IMR-90 (cell line): Measurements from ENCODE around the gene MAGI2. TPM values are rescaled to one million over a fixed set of nuclear protein-coding genes. Genes with fewer than 3 reads are reported as not detected.

Experiments used
- ATAC-seq: fragments of 200-7000 bp; cut with Tn5 transposase; 2 replicates; pipeline ENCODE4 v1.9.1; 2020; ENCODE audit warnings: low read depth, mild to moderate bottlenecking, moderate library complexity
- BruUV-seq: library from RNA; stranded (reverse); fragments of 400-500 nt; replicated peaks from 2 replicates; lab custom pipeline; 2021; lab: Mats Ljungman, UMichigan
- CTCF ChIA-PET: fragments of 300-600 bp; formaldehyde crosslinking; extraction: SDS; loops from one replicate; lab custom pipeline; 2021; ENCODE audit warnings: antibody characterized with exemption; lab: Yijun Ruan, JAX
- POLR2A ChIA-PET: fragments of 300-600 bp; sonication (Branson Sonifier 250); formaldehyde crosslinking; loops from one replicate; lab custom pipeline; 2022; ENCODE audit warnings: antibody characterized with exemption; ENCODE audit not compliant: unreplicated experiment; lab: Charles Lee
- DNase-seq: peaks from one replicate; pipeline ENCODE4 v3.0.0; 2013
- H2AFZ ChIP-seq: replicated peaks from 2 replicates; pipeline ENCODE3; 2013; ENCODE audit warnings: low read length, mild to moderate bottlenecking; ENCODE audit not compliant: poor library complexity
- H2AK5ac ChIP-seq: 2 replicates; pipeline ENCODE4 v1.6.1; 2013; ENCODE audit warnings: low read depth, low read length, inconsistent platforms
- H2AK9ac ChIP-seq: replicated peaks from 2 replicates; pipeline ENCODE3; 2013; ENCODE audit warnings: mild to moderate bottlenecking, low read depth, low read length, moderate library complexity; ENCODE audit not compliant: poor library complexity
- H2BK120ac ChIP-seq: 2 replicates; pipeline ENCODE4 v1.6.1; 2013; ENCODE audit warnings: low read depth, low read length, inconsistent platforms
- H2BK15ac ChIP-seq: 3 replicates; pipeline ENCODE4 v1.6.1; 2013; ENCODE audit warnings: low read depth, low read length, inconsistent platforms
- H2BK20ac ChIP-seq: 2 replicates; pipeline ENCODE4 v1.6.1; 2013; ENCODE audit warnings: low read depth, mild to moderate bottlenecking, inconsistent platforms, low read length, moderate library complexity
- H2BK5ac ChIP-seq: 2 replicates; pipeline ENCODE4 v1.6.1; 2013; ENCODE audit warnings: mild to moderate bottlenecking, low read depth, low read length, inconsistent platforms; ENCODE audit not compliant: poor library complexity, severe bottlenecking
- H3K14ac ChIP-seq: replicated peaks from 2 replicates; pipeline ENCODE4 v1.6.1; 2013; ENCODE audit warnings: low read depth, low read length, inconsistent platforms
- H3K18ac ChIP-seq: 2 replicates; pipeline ENCODE4 v1.6.1; 2013; ENCODE audit warnings: low read depth, low read length, control low read depth
- H3K23ac ChIP-seq: 2 replicates; pipeline ENCODE4 v1.6.1; 2013; ENCODE audit warnings: low read depth, low read length, inconsistent platforms
- H3K27ac ChIP-seq: 2 replicates; pipeline ENCODE4 v1.5.1; 2013; ENCODE audit warnings: mild to moderate bottlenecking, control low read depth, low read length; ENCODE audit not compliant: insufficient read depth
- H3K27me3 ChIP-seq: 2 replicates; pipeline ENCODE4 v1.6.1; 2013; ENCODE audit warnings: low read length; ENCODE audit not compliant: control insufficient read depth, insufficient read depth
- H3K36me3 ChIP-seq: 2 replicates; pipeline ENCODE4 v1.6.1; 2013; ENCODE audit warnings: low read length, mixed read lengths; ENCODE audit not compliant: control insufficient read depth, insufficient read depth
- H3K4ac ChIP-seq: 2 replicates; pipeline ENCODE4 v1.6.1; 2013; ENCODE audit warnings: low read depth, low read length, inconsistent platforms
- H3K4me1 ChIP-seq: 2 replicates; pipeline ENCODE4 v1.6.1; 2013; ENCODE audit warnings: low read length, mixed read lengths; ENCODE audit not compliant: control insufficient read depth, insufficient read depth
- H3K4me2 ChIP-seq: 2 replicates; pipeline ENCODE4 v1.6.1; 2013; ENCODE audit warnings: low read depth, mild to moderate bottlenecking, control low read depth, low read length, moderate library complexity
- H3K4me3 ChIP-seq: 2 replicates; pipeline ENCODE4 v1.5.1; 2013; ENCODE audit warnings: low read depth, mild to moderate bottlenecking, control low read depth, low read length, moderate library complexity; ENCODE audit not compliant: insufficient read depth
- H3K56ac ChIP-seq: 2 replicates; pipeline ENCODE4 v1.6.1; 2013; ENCODE audit warnings: low read length, inconsistent platforms; ENCODE audit not compliant: insufficient read depth; ENCODE audit errors: extremely low read depth
- H3K79me1 ChIP-seq, 2 experiments: 2 replicates each; pipeline ENCODE4 v1.6.1; 2013; ENCODE audit warnings: low read length in 2 of 2, inconsistent platforms in 1 of 2, low read depth in 1 of 2
- H3K9ac ChIP-seq: 2 replicates; pipeline ENCODE4 v1.6.1; 2013; ENCODE audit warnings: low read depth, low read length, control low read depth
- H3K9me1 ChIP-seq: 2 replicates; pipeline ENCODE4 v1.6.1; 2013; ENCODE audit warnings: low read length, inconsistent platforms; ENCODE audit not compliant: insufficient read depth
- H3K9me3 ChIP-seq: 2 replicates; pipeline ENCODE4 v1.6.1; 2013; ENCODE audit warnings: low read length; ENCODE audit not compliant: control insufficient read depth, insufficient read depth
- H4K20me1 ChIP-seq: 2 replicates; pipeline ENCODE4 v1.6.1; 2013; ENCODE audit warnings: low read length, inconsistent platforms; ENCODE audit not compliant: insufficient read depth
- H4K5ac ChIP-seq: 2 replicates; pipeline ENCODE4 v1.6.1; 2013; ENCODE audit warnings: mild to moderate bottlenecking, low read depth, low read length, control low read depth
- H4K8ac ChIP-seq, 2 experiments: 2 replicates each; pipeline ENCODE4 v1.6.1; 2013; ENCODE audit warnings: low read depth in 2 of 2, low read length in 2 of 2, control low read depth in 1 of 2, inconsistent platforms in 1 of 2
- H4K91ac ChIP-seq: 2 replicates; pipeline ENCODE4 v1.6.1; 2013; ENCODE audit warnings: low read depth, low read length, inconsistent platforms; ENCODE audit not compliant: insufficient read depth
- CEBPB ChIP-seq: IDR thresholded peaks from 2 replicates; pipeline ENCODE4 v1.6.1; 2012; ENCODE audit warnings: low read depth, low read length, improper control_type of control experiment
- FOS ChIP-seq: fragments of 150-350 bp; IDR thresholded peaks from 2 replicates; pipeline ENCODE4 v1.6.1; 2016; ENCODE audit warnings: low read depth, low read length
- MXI1 ChIP-seq: IDR thresholded peaks from 2 replicates; pipeline ENCODE4 v1.6.1; 2012; ENCODE audit warnings: low read depth, mild to moderate bottlenecking, low read length, moderate library complexity, borderline replicate concordance
- RFX5 ChIP-seq: IDR thresholded peaks from 2 replicates; pipeline ENCODE4 v1.8.0; 2012; ENCODE audit warnings: low read depth, mild to moderate bottlenecking, low read length, moderate library complexity
- WGBS, 2 experiments: methylation state at CpG; one replicate each; pipeline versions ENCODE4 v1.1.5 to v1.1.7; 2013; ENCODE audit warnings: missing lambda C conversion rate in 2 of 2; ENCODE audit not compliant: insufficient read length in 1 of 2; ENCODE audit errors: extremely low coverage in 2 of 2; 5-methylcytosine and 5-hydroxymethylcytosine counted together
- dilution Hi-C: fragments of 300-500 bp; cut with HindIII; formaldehyde crosslinking; loops from one replicate; pipeline ENCODE4 v1.14.3; 2018; ENCODE audit warnings: low sequenced_read_pairs; ENCODE audit not compliant: unreplicated experiment
- in situ Hi-C: fragments of 300-500 bp; cut with MboI; formaldehyde crosslinking; loops from 3 replicates; pipeline ENCODE4 v1.14.3; 2019; ENCODE audit warnings: low sequenced_read_pairs, inconsistent platforms, mixed read lengths
- intact Hi-C: fragments of 100-400 bp; cut with micrococcal nuclease; formaldehyde crosslinking; loops from 2 replicates; pipeline ENCODE4 v1.10.0; 2022
- polyA plus RNA-seq, 3 experiments: library from polyadenylated mRNA; depleted of rRNA; stranded (reverse); fragments of >200 nt; gene quantifications; 2 replicates each; pipeline ENCODE4 v1.2.3, GENCODE V29; 2012; ENCODE audit warnings: low replicate concordance in 1 of 3
- total RNA-seq: library from RNA; depleted of rRNA; stranded (reverse); fragments of >200 nt; gene quantifications from 2 replicates; pipeline ENCODE4 v1.2.3, GENCODE V29; 2012

The MAGI2 gene
- total and polyA plus RNA-seq, 2 of the 4 experiments (the other 2 are of a cell fraction): 2.5 to 17.9 TPM

DNA sequence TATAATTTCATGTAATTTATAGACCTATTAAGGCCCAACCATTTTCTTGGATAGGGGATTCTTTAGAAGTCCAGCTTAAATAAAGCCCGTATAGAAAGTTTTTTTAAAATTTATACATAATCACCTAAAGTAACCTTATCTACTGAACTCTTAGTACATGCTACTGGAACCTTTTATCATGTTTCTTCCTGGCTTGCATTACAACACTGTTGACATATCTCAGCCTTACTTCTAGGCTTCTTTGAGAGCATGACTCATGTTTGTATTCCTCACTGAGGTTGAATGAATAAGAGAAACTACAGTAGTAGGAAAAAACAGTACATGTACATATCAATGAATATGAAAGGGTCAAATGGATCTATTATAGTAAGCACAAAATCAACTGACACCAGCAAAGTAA, 8.2 kb upstream of the MAGI2 start:
- TF ChIP-seq CEBPB (peak; percentile 86), RFX5 (no peak), FOS (peak; percentile 84), MXI1 (0 out of 2 replicates have a peak, but pooled peaks have one; percentile 23)
- WGBS, 2 experiments: no CpG with 5 or more reads among the region's 1 CpG
- Histone ChIP-seq H3K9ac (no peak overlapping the region), H2BK5ac (no peak overlapping the region), H3K18ac (no peak overlapping the region), H4K91ac (no peak overlapping the region), H3K4me2 (no peak overlapping the region), H3K9me1 (peaks cover 6% of the 10 kb centered on the region), H3K23ac (no peak overlapping the region), H3K79me1 (peaks cover 20 to 56% of the 10 kb centered on the region in 2 experiments), H4K5ac (no peak overlapping the region), H2BK15ac (no peak overlapping the region), H3K27me3 (no peaks in the 10 kb centered on the region), H2BK120ac (no peak overlapping the region), H3K4ac (no peak overlapping the region), H2AK9ac (no peak overlapping the region), H3K36me3 (peaks cover 11% of the 10 kb centered on the region), H2AFZ (no peak overlapping the region), H3K4me3 (no peak overlapping the region), H3K14ac (no peak overlapping the region), H2BK20ac (no peak overlapping the region), H2AK5ac (no peak overlapping the region), H4K20me1 (peaks cover 4% of the 10 kb centered on the region; the same call in 1 of the 2 replicates), H3K9me3 (no peaks in the 10 kb centered on the region), H3K27ac (no peak overlapping the region), H4K8ac (no peak overlapping the region), H3K4me1 (peaks cover 6% of the 10 kb centered on the region), H3K56ac (no peak overlapping the region)
- ChIA-PET POLR2A (no interaction called here), CTCF (no interaction called here)
- DNase-seq (peak; percentile 91), ATAC-seq (peak; percentile 86)
- in situ Hi-C loops (loop anchor here (25.0 kb wide), 1 partner anchor 576 kb away; no protein-coding TSS in a partner anchor), intact Hi-C loops (no loop called here), dilution Hi-C loops (no loop called here)
- no TSS peak for BruUV-seq
